ENCODE results near the gene SCAPER. TPM values are rescaled to one million over a fixed set of nuclear protein-coding genes. Genes with fewer than 3 reads are reported as not detected.

SCAPER gene
- total RNA-seq, 1 donor from 2014 or later: 20.8 TPM

DNA sequence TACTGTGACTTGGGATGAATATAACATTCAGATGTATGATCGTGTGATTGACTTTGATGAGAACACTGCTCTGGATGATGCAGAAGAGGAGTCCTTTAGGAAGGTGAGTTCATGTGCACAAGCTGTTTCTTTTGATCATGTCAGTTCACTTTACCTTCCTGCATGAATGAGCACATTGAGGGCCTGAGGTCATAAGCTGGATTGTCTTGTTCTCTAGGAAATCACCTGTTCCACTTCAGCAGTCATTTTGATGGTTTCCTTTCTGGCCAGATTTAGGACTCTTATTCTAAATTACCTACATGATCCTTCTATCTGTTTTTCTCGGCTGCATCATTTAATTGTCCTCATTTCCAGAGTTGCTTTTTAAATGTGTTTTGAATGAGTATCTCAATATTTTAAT, 30.5 kb upstream of the SCAPER start:
- peak; percentile 77 for DNase-seq (ENCODE audit: low read depth)
- TF ChIP-seq CTCF (IDR thresholded peaks at IDR 0.05; ENCODE audit: insufficient read depth, low read length, poor library complexity, severe bottlenecking): no peak
- H3K36me3 ChIP-seq (ENCODE audit: control insufficient read depth, insufficient read depth, low read length): peaks cover 1% of the 10 kb centered on the region

GRCh38 chr15:76932135-76932966, 27.2 kb upstream of the SCAPER start:
- H3K4me3 ChIP-seq (ENCODE audit: low read depth, low read length): peak overlapping the region; percentile 72
- DNase-seq (ENCODE audit: low read depth): no peak
- no peak for TF ChIP-seq CTCF (IDR thresholded peaks at IDR 0.05; ENCODE audit: insufficient read depth, low read length, poor library complexity, severe bottlenecking)

More for the DNA sequence above, 30.5 kb upstream of the SCAPER start:
- H3K4me3 ChIP-seq (ENCODE audit: low read depth, low read length): no peak overlapping the region
- H3K27me3 ChIP-seq (ENCODE audit: control insufficient read depth, insufficient read depth, low read length): no peaks in the 10 kb centered on the region

DNA sequence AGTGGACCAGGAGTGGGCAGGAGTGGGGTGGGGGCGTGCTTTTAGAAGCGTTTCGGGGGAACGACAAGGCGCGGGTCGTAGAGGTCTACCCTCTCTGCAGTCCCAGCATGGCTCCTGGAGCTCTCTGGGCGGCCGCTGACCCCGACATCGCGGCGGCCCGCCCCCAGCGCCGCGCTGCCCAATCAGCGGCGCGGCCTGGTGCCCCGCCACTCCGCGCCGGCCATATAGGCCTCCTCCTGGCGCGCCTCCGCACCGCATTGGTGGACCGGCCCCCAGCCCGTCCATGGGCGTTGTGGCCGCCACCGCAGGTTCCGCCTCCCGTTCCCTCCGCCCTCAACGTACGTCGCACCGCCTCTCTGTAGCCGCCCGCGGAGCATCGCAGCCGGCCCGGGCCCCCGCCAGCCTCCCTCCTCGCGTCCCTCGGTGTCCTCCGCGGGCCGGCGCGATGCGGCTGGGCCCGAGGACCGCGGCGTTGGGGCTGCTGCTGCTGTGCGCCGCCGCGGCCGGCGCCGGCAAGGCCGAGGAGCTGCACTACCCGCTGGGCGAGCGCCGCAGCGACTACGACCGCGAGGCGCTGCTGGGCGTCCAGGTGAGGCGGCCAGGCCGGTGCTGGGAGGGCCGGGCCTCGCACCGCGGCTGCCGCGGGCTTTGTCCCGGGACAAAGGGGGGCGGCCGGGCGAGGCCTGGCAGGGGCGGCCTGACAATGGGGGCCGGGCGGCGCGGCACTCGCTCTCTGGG, 26.4 kb upstream of the SCAPER start, which contains the start of gene RCN2:
Gene RCN2 (plus strand): TSS at position 353 of the 738 bp plus-strand sequence. CDS start 93 bp downstream, at position 446.
- H3K4me3 ChIP-seq (ENCODE audit: low read depth, low read length): peak within 1 kb of the TSS; percentile 72
- no peaks in the 10 kb centered on the region for H3K27me3 ChIP-seq (ENCODE audit: control insufficient read depth, insufficient read depth, low read length)
- TF ChIP-seq CTCF (IDR thresholded peaks at IDR 0.05; ENCODE audit: insufficient read depth, low read length, poor library complexity, severe bottlenecking): no peak
- peaks cover 1% of the 10 kb centered on the region for H3K36me3 ChIP-seq (ENCODE audit: control insufficient read depth, insufficient read depth, low read length)
- DNase-seq (ENCODE audit: low read depth): peak; percentile 60

More at GRCh38 chr15:76932135-76932966, 27.2 kb upstream of the SCAPER start:
- Histone ChIP-seq H3K36me3 (ENCODE audit: control insufficient read depth, insufficient read depth, low read length) (peaks cover 1% of the 10 kb centered on the region), H3K27me3 (ENCODE audit: control insufficient read depth, insufficient read depth, low read length) (no peaks in the 10 kb centered on the region)

- DNase-seq (ENCODE audit: low read depth): no peak
- Histone ChIP-seq H3K4me3 (ENCODE audit: low read depth, low read length) (peak overlapping the region; percentile 55), H3K27me3 (ENCODE audit: control insufficient read depth, insufficient read depth, low read length) (no peaks in the 10 kb centered on the region), H3K36me3 (ENCODE audit: control insufficient read depth, insufficient read depth, low read length) (no peaks in the 10 kb centered on the region)
- TF ChIP-seq CTCF (IDR thresholded peaks at IDR 0.05; ENCODE audit: insufficient read depth, low read length, poor library complexity, severe bottlenecking): no peak
These were observed 25.8 kb upstream of the SCAPER start for GRCh38 chr15:76930831-76931396.

DNA sequence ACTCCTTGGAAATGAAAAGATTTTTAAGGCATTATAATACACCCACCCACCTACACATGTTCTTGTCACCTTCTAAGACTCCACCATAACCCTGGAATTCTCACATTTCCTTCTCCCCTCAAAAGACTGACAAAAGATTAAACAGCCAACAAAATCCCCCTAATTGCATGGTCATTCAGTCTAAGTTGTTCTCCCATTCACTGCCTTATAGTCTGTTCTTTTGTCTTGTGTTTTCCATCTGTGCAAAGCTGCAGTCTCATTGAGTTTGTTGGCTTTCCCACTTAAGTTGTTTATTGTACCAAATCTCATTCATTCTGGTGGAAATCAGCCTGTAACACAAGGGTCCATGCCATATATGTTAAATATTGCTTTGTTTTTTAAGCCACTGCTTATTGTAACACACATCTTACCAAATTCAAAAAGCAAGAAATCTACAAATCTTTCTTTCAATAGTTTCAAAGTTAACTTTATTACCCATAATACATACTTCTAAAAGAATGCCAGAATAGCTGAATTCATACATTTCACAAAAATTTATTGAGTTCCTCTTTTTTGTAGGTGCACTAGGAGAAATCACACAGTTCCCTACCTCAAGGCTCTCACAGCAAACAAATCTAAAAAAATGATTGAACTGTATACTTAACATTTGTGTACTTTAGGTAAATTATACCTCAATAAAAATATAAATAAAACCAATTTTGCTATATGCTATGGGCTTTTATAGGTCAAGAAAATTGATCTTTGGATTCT, 24.0 kb upstream of the SCAPER start:
- Histone ChIP-seq H3K27me3 (ENCODE audit: control insufficient read depth, insufficient read depth, low read length) (no peaks in the 10 kb centered on the region), H3K4me3 (ENCODE audit: low read depth, low read length) (no peak overlapping the region), H3K36me3 (ENCODE audit: control insufficient read depth, insufficient read depth, low read length) (no peaks in the 10 kb centered on the region)
- TF ChIP-seq CTCF (IDR thresholded peaks at IDR 0.05; ENCODE audit: insufficient read depth, low read length, poor library complexity, severe bottlenecking): no peak
- no peak for DNase-seq (ENCODE audit: low read depth)

Measured in kidney epithelial cell (primary cell).